Astrocyte of the cerebellum (primary cell): ENCODE data around the gene TRPM8.

ENCODE experiments used
- DNase-seq: peaks from one replicate; pipeline ENCODE4 v3.0.0-alpha.2; 2011; ENCODE audit warnings: low read depth
- H3K4me3 ChIP-seq: 2 replicates; pipeline ENCODE4 v1.5.1; 2011; ENCODE audit warnings: mild to moderate bottlenecking, low read depth, low read length, moderate library complexity
- in situ Hi-C: cut with HindIII; loops from 2 replicates; pipeline ENCODE4 v1.10.0; 2017; ENCODE audit warnings: low sequenced_read_pairs
- TF ChIP-seq, protein P1 (sequence below): IDR thresholded peaks from 2 replicates; pipeline ENCODE4 v1.5.1; 2012; ENCODE audit warnings: low read length, low read depth, moderate library complexity, mild to moderate bottlenecking; ENCODE audit errors: missing control alignments

Gene TRPM8

DNA sequence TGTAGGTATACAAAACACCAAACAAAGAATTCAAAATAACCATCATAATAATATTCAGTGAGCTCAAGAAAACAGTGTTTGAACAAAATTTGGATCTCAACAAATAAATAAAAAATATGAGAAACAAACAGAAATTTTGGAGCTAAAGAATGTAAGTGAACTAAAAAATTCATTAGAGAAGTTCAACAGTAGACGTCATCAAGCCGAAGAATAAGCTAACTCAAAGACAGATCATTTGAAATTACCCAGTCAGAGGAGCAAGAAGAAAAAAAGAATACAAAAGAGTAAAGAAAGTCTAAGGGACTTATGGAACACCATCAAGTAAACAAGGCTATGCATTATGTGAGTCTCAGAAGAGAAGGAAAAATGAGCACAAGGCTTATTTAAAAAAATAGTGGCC lies 116.7 kb downstream of the TRPM8 start:
- TF ChIP-seq, protein P1, sequence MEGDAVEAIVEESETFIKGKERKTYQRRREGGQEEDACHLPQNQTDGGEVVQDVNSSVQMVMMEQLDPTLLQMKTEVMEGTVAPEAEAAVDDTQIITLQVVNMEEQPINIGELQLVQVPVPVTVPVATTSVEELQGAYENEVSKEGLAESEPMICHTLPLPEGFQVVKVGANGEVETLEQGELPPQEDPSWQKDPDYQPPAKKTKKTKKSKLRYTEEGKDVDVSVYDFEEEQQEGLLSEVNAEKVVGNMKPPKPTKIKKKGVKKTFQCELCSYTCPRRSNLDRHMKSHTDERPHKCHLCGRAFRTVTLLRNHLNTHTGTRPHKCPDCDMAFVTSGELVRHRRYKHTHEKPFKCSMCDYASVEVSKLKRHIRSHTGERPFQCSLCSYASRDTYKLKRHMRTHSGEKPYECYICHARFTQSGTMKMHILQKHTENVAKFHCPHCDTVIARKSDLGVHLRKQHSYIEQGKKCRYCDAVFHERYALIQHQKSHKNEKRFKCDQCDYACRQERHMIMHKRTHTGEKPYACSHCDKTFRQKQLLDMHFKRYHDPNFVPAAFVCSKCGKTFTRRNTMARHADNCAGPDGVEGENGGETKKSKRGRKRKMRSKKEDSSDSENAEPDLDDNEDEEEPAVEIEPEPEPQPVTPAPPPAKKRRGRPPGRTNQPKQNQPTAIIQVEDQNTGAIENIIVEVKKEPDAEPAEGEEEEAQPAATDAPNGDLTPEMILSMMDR, result no peak
- in situ Hi-C loops, result no loop called here
- no peak for DNase-seq
- H3K4me3 ChIP-seq, result no peak overlapping the region

DNA sequence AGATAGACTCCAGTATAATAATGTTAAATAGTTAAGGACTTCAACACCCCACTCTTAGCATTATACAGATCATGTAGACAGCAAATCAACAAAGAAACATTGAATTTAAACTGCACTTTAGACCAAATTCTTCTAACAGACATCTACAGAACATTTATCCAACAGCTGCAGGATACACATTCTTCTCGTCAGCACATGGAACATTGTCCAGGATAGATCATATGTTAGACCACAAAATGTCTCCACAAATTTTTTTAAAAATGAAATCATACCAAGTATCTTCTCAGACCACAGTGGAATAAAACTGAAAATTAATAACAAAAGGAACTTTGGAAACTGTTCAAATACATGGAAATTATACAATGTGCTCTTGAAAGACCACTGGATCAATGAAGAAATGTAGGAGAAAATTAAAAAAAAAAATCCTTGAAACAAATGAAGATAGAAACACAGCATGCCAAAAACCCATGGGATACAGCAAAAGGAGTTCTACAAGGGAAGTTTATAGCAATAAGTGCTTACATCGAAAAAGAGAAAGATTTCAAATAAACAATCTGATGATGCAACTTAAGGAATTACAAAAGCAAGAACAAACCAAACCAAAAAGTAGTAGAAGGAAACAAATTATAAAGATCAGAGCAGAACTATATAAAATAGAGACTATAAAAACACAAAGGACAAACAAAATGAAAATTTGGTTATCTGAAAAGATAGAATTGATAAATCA lies 121.1 kb downstream of the TRPM8 start:
- TF ChIP-seq, protein P1, result no peak
- no peak for DNase-seq
- H3K4me3 ChIP-seq, result no peak overlapping the region
- in situ Hi-C loops, result no loop called here

DNA sequence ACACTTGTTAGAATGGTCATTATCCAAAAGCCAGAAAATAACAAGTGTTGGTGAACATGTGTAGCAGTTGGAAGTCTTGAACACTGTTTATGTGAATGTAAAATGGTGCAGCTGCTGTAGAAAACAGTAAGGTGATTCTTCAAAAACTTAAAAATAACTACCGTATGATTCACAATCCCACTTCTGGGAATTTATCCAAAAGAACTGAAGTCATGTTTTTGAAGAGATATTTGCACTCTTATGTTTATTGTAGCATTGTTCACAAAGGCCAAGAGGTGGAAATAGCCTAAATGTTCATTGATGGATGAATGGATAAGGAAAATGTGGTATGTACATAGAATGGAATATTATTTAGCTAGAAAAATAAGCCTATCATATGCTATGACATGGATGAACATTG lies 127.0 kb downstream of the TRPM8 start:
- no peak overlapping the region for H3K4me3 ChIP-seq
- TF ChIP-seq, protein P1, result no peak
- in situ Hi-C loops, result no loop called here
- DNase-seq, result peak; percentile 89

DNA sequence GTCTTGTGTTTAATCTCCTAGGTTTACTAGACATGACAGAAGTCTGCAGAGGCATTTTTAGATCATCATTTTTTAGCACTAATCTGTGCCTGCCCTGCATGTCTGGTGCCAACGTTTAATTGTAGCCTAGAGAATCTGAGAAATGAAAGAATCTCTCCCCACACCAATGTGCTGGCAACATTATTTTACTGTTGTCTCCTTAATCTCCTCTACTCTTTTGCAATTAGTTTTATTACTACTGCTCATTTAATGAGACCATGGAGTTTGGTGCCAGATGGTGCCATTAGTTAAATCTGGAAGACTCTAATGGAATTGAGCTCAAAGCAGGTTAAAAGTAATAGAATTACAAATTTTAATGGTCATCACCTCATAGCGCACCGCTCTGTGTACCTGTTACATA lies 129.3 kb downstream of the TRPM8 start:
- no peak overlapping the region for H3K4me3 ChIP-seq
- TF ChIP-seq, protein P1, result no peak
- in situ Hi-C loops, result no loop called here
- no peak for DNase-seq

DNA sequence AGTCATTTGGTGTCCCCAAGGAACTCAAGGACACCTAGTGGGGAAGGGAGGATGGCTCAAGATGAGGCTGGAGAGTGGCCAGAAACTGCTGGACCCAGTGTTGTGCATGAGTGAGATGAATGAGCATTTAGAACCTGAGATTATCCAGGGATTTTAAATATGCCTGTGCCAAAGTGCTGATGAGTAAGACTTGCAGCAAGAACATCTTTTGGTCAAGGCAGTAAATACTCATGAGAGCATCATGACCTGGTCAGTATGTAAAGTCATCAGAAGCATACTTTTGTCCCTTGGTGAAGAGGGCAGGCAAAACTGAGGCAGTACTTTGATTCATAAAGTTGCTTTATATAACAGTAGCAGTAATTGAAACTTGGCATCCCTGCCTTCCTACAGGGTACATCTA lies 130.2 kb downstream of the TRPM8 start:
- in situ Hi-C loops, result no loop called here
- no peak for DNase-seq
- H3K4me3 ChIP-seq, result no peak overlapping the region
- TF ChIP-seq, protein P1, result no peak

DNA sequence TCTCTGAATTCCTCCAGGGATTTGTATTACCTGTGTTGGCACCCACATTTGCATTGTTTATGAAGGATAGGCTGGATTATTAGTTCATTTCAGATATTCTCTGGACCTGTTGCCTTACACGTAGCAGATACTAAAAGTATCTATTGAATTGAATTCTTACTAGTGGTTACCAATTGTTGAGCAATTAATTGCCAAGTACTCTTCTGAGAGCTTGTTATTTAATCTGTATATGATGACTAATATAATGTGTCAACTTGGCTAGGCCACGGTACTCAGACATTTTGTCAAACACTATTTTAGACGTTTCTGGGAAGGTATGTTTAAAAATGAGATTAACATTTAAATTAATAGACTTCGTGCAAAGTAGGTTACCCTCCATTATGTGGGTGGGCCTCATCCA lies 130.9 kb downstream of the TRPM8 start:
- DNase-seq, result no peak
- TF ChIP-seq, protein P1, result no peak
- in situ Hi-C loops, result no loop called here
- H3K4me3 ChIP-seq, result no peak overlapping the region
